Activated CD4-positive, CD25-positive, alpha-beta regulatory T cell treated with anti-CD3 and anti-CD28 coated beads, Interleukin-2, amount 50 U/mL, for 24 hours (primary cell): ENCODE measurements around the gene RRH.

Experiments used
- ATAC-seq, 2 donors: fragments of 150-1000 bp; cut with Tn5 transposase; one replicate each; pipeline ENCODE4 v1.10.0; 2021; ENCODE audit warnings: mild to moderate bottlenecking in 1 of 2, moderate library complexity in 1 of 2

RRH gene

DNA sequence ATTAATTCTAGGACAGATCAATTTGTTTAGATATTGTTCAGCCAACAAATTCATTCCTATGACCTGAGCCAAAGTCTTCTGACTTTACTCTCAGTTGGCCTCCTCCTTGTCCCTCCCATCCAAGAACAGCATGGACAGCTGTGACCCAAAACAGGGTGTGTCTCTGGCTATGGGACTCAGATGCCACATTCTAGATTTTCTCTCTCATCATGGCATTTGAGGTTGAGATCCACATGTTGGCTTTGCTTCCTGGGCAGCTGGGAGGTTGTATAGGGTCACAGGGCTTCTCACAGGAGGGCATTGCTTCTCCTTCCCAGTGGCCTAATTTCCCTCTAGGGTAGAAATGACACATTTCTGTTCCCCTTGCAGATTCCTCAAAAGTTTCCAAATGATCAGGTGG, 62.3 kb downstream of the RRH start:
- ATAC-seq: no peak
